IMR-90 (cell line): ENCODE data around the gene IRAK1BP1. TPM values are rescaled to one million over a fixed set of nuclear protein-coding genes. Genes with fewer than 3 reads are reported as not detected.

ENCODE experiments used
- ATAC-seq: fragments of 200-7000 bp; cut with Tn5 transposase; 2 replicates; pipeline ENCODE4 v1.9.1; 2020; ENCODE audit warnings: low read depth, mild to moderate bottlenecking, moderate library complexity
- BruUV-seq: library from RNA; stranded (reverse); fragments of 400-500 nt; replicated peaks from 2 replicates; lab custom pipeline; 2021; lab: Mats Ljungman, UMichigan
- CTCF ChIA-PET: fragments of 300-600 bp; formaldehyde crosslinking; extraction: SDS; loops from one replicate; lab custom pipeline; 2021; ENCODE audit warnings: antibody characterized with exemption; lab: Yijun Ruan, JAX
- POLR2A ChIA-PET: fragments of 300-600 bp; sonication (Branson Sonifier 250); formaldehyde crosslinking; loops from one replicate; lab custom pipeline; 2022; ENCODE audit warnings: antibody characterized with exemption; ENCODE audit not compliant: unreplicated experiment; lab: Charles Lee
- DNase-seq: peaks from one replicate; pipeline ENCODE4 v3.0.0; 2013
- H2AFZ ChIP-seq: replicated peaks from 2 replicates; pipeline ENCODE3; 2013; ENCODE audit warnings: low read length, mild to moderate bottlenecking; ENCODE audit not compliant: poor library complexity
- H2AK5ac ChIP-seq: 2 replicates; pipeline ENCODE4 v1.6.1; 2013; ENCODE audit warnings: low read depth, low read length, inconsistent platforms
- H2AK9ac ChIP-seq: replicated peaks from 2 replicates; pipeline ENCODE3; 2013; ENCODE audit warnings: mild to moderate bottlenecking, low read depth, low read length, moderate library complexity; ENCODE audit not compliant: poor library complexity
- H2BK120ac ChIP-seq: 2 replicates; pipeline ENCODE4 v1.6.1; 2013; ENCODE audit warnings: low read depth, low read length, inconsistent platforms
- H2BK15ac ChIP-seq: 3 replicates; pipeline ENCODE4 v1.6.1; 2013; ENCODE audit warnings: low read depth, low read length, inconsistent platforms
- H2BK20ac ChIP-seq: 2 replicates; pipeline ENCODE4 v1.6.1; 2013; ENCODE audit warnings: low read depth, mild to moderate bottlenecking, inconsistent platforms, low read length, moderate library complexity
- H2BK5ac ChIP-seq: 2 replicates; pipeline ENCODE4 v1.6.1; 2013; ENCODE audit warnings: mild to moderate bottlenecking, low read depth, low read length, inconsistent platforms; ENCODE audit not compliant: poor library complexity, severe bottlenecking
- H3K14ac ChIP-seq: replicated peaks from 2 replicates; pipeline ENCODE4 v1.6.1; 2013; ENCODE audit warnings: low read depth, low read length, inconsistent platforms
- H3K18ac ChIP-seq: 2 replicates; pipeline ENCODE4 v1.6.1; 2013; ENCODE audit warnings: low read depth, low read length, control low read depth
- H3K23ac ChIP-seq: 2 replicates; pipeline ENCODE4 v1.6.1; 2013; ENCODE audit warnings: low read depth, low read length, inconsistent platforms
- H3K27ac ChIP-seq: 2 replicates; pipeline ENCODE4 v1.5.1; 2013; ENCODE audit warnings: mild to moderate bottlenecking, control low read depth, low read length; ENCODE audit not compliant: insufficient read depth
- H3K27me3 ChIP-seq: 2 replicates; pipeline ENCODE4 v1.6.1; 2013; ENCODE audit warnings: low read length; ENCODE audit not compliant: control insufficient read depth, insufficient read depth
- H3K36me3 ChIP-seq: 2 replicates; pipeline ENCODE4 v1.6.1; 2013; ENCODE audit warnings: low read length, mixed read lengths; ENCODE audit not compliant: control insufficient read depth, insufficient read depth
- H3K4ac ChIP-seq: 2 replicates; pipeline ENCODE4 v1.6.1; 2013; ENCODE audit warnings: low read depth, low read length, inconsistent platforms
- H3K4me1 ChIP-seq: 2 replicates; pipeline ENCODE4 v1.6.1; 2013; ENCODE audit warnings: low read length, mixed read lengths; ENCODE audit not compliant: control insufficient read depth, insufficient read depth
- H3K4me2 ChIP-seq: 2 replicates; pipeline ENCODE4 v1.6.1; 2013; ENCODE audit warnings: low read depth, mild to moderate bottlenecking, control low read depth, low read length, moderate library complexity
- H3K4me3 ChIP-seq: 2 replicates; pipeline ENCODE4 v1.5.1; 2013; ENCODE audit warnings: low read depth, mild to moderate bottlenecking, control low read depth, low read length, moderate library complexity; ENCODE audit not compliant: insufficient read depth
- H3K56ac ChIP-seq: 2 replicates; pipeline ENCODE4 v1.6.1; 2013; ENCODE audit warnings: low read length, inconsistent platforms; ENCODE audit not compliant: insufficient read depth; ENCODE audit errors: extremely low read depth
- H3K79me1 ChIP-seq, 2 experiments: 2 replicates each; pipeline ENCODE4 v1.6.1; 2013; ENCODE audit warnings: low read length in 2 of 2, inconsistent platforms in 1 of 2, low read depth in 1 of 2
- H3K9ac ChIP-seq: 2 replicates; pipeline ENCODE4 v1.6.1; 2013; ENCODE audit warnings: low read depth, low read length, control low read depth
- H3K9me1 ChIP-seq: 2 replicates; pipeline ENCODE4 v1.6.1; 2013; ENCODE audit warnings: low read length, inconsistent platforms; ENCODE audit not compliant: insufficient read depth
- H3K9me3 ChIP-seq: 2 replicates; pipeline ENCODE4 v1.6.1; 2013; ENCODE audit warnings: low read length; ENCODE audit not compliant: control insufficient read depth, insufficient read depth
- H4K20me1 ChIP-seq: 2 replicates; pipeline ENCODE4 v1.6.1; 2013; ENCODE audit warnings: low read length, inconsistent platforms; ENCODE audit not compliant: insufficient read depth
- H4K5ac ChIP-seq: 2 replicates; pipeline ENCODE4 v1.6.1; 2013; ENCODE audit warnings: mild to moderate bottlenecking, low read depth, low read length, control low read depth
- H4K8ac ChIP-seq, 2 experiments: 2 replicates each; pipeline ENCODE4 v1.6.1; 2013; ENCODE audit warnings: low read depth in 2 of 2, low read length in 2 of 2, control low read depth in 1 of 2, inconsistent platforms in 1 of 2
- H4K91ac ChIP-seq: 2 replicates; pipeline ENCODE4 v1.6.1; 2013; ENCODE audit warnings: low read depth, low read length, inconsistent platforms; ENCODE audit not compliant: insufficient read depth
- BHLHE40 ChIP-seq: fragments of 150-350 bp; IDR thresholded peaks from 2 replicates; pipeline ENCODE4 v1.6.1; 2016; ENCODE audit warnings: mild to moderate bottlenecking, low read depth, low read length
- CEBPB ChIP-seq: IDR thresholded peaks from 2 replicates; pipeline ENCODE4 v1.6.1; 2012; ENCODE audit warnings: low read depth, low read length, improper control_type of control experiment
- CHD1 ChIP-seq: IDR thresholded peaks from 2 replicates; pipeline ENCODE4 v1.6.1; 2012; ENCODE audit warnings: low read depth, low read length, improper control_type of control experiment
- FOS ChIP-seq: fragments of 150-350 bp; IDR thresholded peaks from 2 replicates; pipeline ENCODE4 v1.6.1; 2016; ENCODE audit warnings: low read depth, low read length
- MAZ ChIP-seq: IDR thresholded peaks from 2 replicates; pipeline ENCODE4 v1.6.1; 2012; ENCODE audit warnings: low read depth, mild to moderate bottlenecking, low read length, improper control_type of control experiment, moderate library complexity, borderline replicate concordance
- NFE2L2 ChIP-seq: fragments of 150-350 bp; IDR thresholded peaks from 2 replicates; pipeline ENCODE4 v1.6.1; 2016; ENCODE audit warnings: low read depth, mild to moderate bottlenecking, low read length
- POLR2A ChIP-seq: IDR thresholded peaks from 2 replicates; pipeline ENCODE4 v1.6.1; 2012; ENCODE audit warnings: mild to moderate bottlenecking, low read depth, low read length
- RAD21 ChIP-seq: IDR thresholded peaks from 2 replicates; pipeline ENCODE4 v1.6.1; 2012; ENCODE audit warnings: low read length, improper control_type of control experiment
- USF2 ChIP-seq: fragments of 150-350 bp; IDR thresholded peaks from 2 replicates; pipeline ENCODE4 v1.6.1; 2017; ENCODE audit warnings: mild to moderate bottlenecking, antibody characterized with exemption, low read length, low read depth
- WGBS, 2 experiments: methylation state at CpG; one replicate each; pipeline versions ENCODE4 v1.1.5 to v1.1.7; 2013; ENCODE audit warnings: missing lambda C conversion rate in 2 of 2; ENCODE audit not compliant: insufficient read length in 1 of 2; ENCODE audit errors: extremely low coverage in 2 of 2; 5-methylcytosine and 5-hydroxymethylcytosine counted together
- dilution Hi-C: fragments of 300-500 bp; cut with HindIII; formaldehyde crosslinking; loops from one replicate; pipeline ENCODE4 v1.14.3; 2018; ENCODE audit warnings: low sequenced_read_pairs; ENCODE audit not compliant: unreplicated experiment
- in situ Hi-C: fragments of 300-500 bp; cut with MboI; formaldehyde crosslinking; loops from 3 replicates; pipeline ENCODE4 v1.14.3; 2019; ENCODE audit warnings: low sequenced_read_pairs, inconsistent platforms, mixed read lengths
- intact Hi-C: fragments of 100-400 bp; cut with micrococcal nuclease; formaldehyde crosslinking; loops from 2 replicates; pipeline ENCODE4 v1.10.0; 2022
- polyA plus RNA-seq, 3 experiments: library from polyadenylated mRNA; depleted of rRNA; stranded (reverse); fragments of >200 nt; gene quantifications; 2 replicates each; pipeline ENCODE4 v1.2.3, GENCODE V29; 2012; ENCODE audit warnings: low replicate concordance in 1 of 3
- total RNA-seq: library from RNA; depleted of rRNA; stranded (reverse); fragments of >200 nt; gene quantifications from 2 replicates; pipeline ENCODE4 v1.2.3, GENCODE V29; 2012

The IRAK1BP1 gene
- total and polyA plus RNA-seq, 2 of the 4 experiments (the other 2 are of a cell fraction), result 0.94 to 2.2 TPM

DNA sequence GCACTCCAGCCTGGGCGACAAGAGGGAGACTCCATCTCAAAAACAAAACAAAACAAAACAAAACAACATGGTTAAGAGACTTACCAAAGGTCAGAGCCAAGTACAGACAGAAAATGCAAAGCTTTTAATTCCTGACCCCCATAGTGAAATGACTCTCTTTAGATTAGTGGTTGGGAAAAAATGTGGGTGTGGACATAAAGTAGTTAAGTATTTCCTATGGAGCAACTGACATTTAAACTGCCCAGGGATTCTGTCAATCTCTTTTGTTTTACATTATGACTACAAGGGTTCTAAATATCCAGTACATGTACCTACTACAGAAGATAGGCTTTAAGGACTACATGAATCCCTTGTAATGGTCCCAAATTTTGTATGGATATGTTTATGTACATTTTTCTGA, 75.1 kb downstream of the IRAK1BP1 start:
- Histone ChIP-seq H2AK5ac (no peak overlapping the region), H3K4me3 (no peak overlapping the region), H2AK9ac (no peak overlapping the region), H4K5ac (no peak overlapping the region), H3K36me3 (peaks cover 16% of the 10 kb centered on the region), H3K9me3 (no peaks in the 10 kb centered on the region), H3K9me1 (no peaks in the 10 kb centered on the region), H3K14ac (no peak overlapping the region; the same call in 1 of the 2 replicates), H3K27ac (no peak overlapping the region), H3K79me1 (no peaks in the 10 kb centered on the region; a peak in 1 of 4 replicates), H2BK15ac (no peak overlapping the region), H4K91ac (no peak overlapping the region), H2BK20ac (no peak overlapping the region), H3K4me1 (no peaks in the 10 kb centered on the region), H3K4me2 (no peak overlapping the region), H3K27me3 (no peaks in the 10 kb centered on the region), H4K20me1 (no peaks in the 10 kb centered on the region), H2BK5ac (no peak overlapping the region), H3K9ac (no peak overlapping the region), H3K4ac (no peak overlapping the region), H4K8ac (no peak overlapping the region), H2AFZ (no peak overlapping the region), H3K23ac (no peak overlapping the region), H3K56ac (no peak overlapping the region), H3K18ac (no peak overlapping the region), H2BK120ac (no peak overlapping the region)
- peak; percentile 15 for DNase-seq
- CTCF ChIA-PET, result no interaction called here
- WGBS, 2 experiments, result no CpG with 5 or more reads among the region's 1 CpG
- POLR2A ChIA-PET, result no interaction called here
- no peak for TF ChIP-seq USF2
- TF ChIP-seq BHLHE40, result no peak
- no peak for TF ChIP-seq POLR2A
- no peak for TF ChIP-seq FOS
- TF ChIP-seq CEBPB, result no peak
- TF ChIP-seq RAD21, result no peak
- no peak for TF ChIP-seq CHD1
- TF ChIP-seq MAZ, result no peak
- no peak for TF ChIP-seq NFE2L2
- in situ Hi-C loops (no loop called here), intact Hi-C loops (no loop called here), dilution Hi-C loops (no loop called here)
- BruUV-seq, result no TSS peak
- no peak; the same call in 1 of the 2 replicates for ATAC-seq
